Measurements from ENCODE around the gene C17orf50. TPM values are rescaled to one million over a fixed set of nuclear protein-coding genes. Genes with fewer than 3 reads are reported as not detected.

C17orf50 gene
- total RNA-seq, 1 experiment from 2014 or later = not detected

- Histone ChIP-seq H3K4me1 (replicated peaks) (peaks cover 39% of the 10 kb centered on the region), H3K27me3 (replicated peaks) (no peaks in the 10 kb centered on the region), H3K36me3 (peaks cover 19% of the 10 kb centered on the region), H3K4me3 (peak overlapping the region; percentile 88), H3K27ac (peak overlapping the region; percentile 88), H3K9me3 (replicated peaks) (no peaks in the 10 kb centered on the region)
- peak in 1 of 2 experiments; percentile 49 for DNase-seq (ENCODE audit: low read depth in 1 of 2, low spot score in 2 of 2)
These were observed 49.3 kb downstream of the C17orf50 start for GRCh38 chr17:35809855-35810461.

- no peak for DNase-seq (ENCODE audit: low read depth in 1 of 2, low spot score in 2 of 2)
- H3K4me3 ChIP-seq = no peak overlapping the region
- no peaks in the 10 kb centered on the region for H3K9me3 ChIP-seq (replicated peaks)
- H3K27me3 ChIP-seq (replicated peaks) = no peaks in the 10 kb centered on the region
- H3K27ac ChIP-seq = no peak overlapping the region
- peaks cover 20% of the 10 kb centered on the region for H3K4me1 ChIP-seq (replicated peaks)
- peaks cover 31% of the 10 kb centered on the region for H3K36me3 ChIP-seq
These were observed 51.1 kb downstream of the C17orf50 start for GRCh38 chr17:35811759-35812158.

- Histone ChIP-seq H3K27me3 (replicated peaks) (no peaks in the 10 kb centered on the region), H3K4me1 (replicated peaks) (peaks cover 14% of the 10 kb centered on the region), H3K9me3 (replicated peaks) (no peaks in the 10 kb centered on the region), H3K4me3 (no peak overlapping the region), H3K36me3 (peaks cover 36% of the 10 kb centered on the region), H3K27ac (no peak overlapping the region)
- no peak for DNase-seq (ENCODE audit: low read depth in 1 of 2, low spot score in 2 of 2)
These were observed 51.8 kb downstream of the C17orf50 start for GRCh38 chr17:35812456-35812855.

Other genes starting within 250 kb of the C17orf50 start
- 0.72 and 1.4 TPM in 2 replicates for gene SLFN12L, start 223.2 kb upstream of the C17orf50 start, total RNA-seq (2014; rRNA removed; shearing (Covaris generic))
- not detected in 2 replicates for gene SLFN14, start 200.1 kb upstream of the C17orf50 start, total RNA-seq (2014; rRNA removed; shearing (Covaris generic))
- 4.8 and 5.8 TPM in 2 replicates for gene PEX12, start 182.3 kb upstream of the C17orf50 start, total RNA-seq (2014; rRNA removed; shearing (Covaris generic))
- gene AP2B1, start 173.6 kb upstream of the C17orf50 start, total RNA-seq (2014; rRNA removed; shearing (Covaris generic)) = 76.0 and 109 TPM in 2 replicates
- gene RASL10B, start 29.2 kb upstream of the C17orf50 start, total RNA-seq (2014; rRNA removed; shearing (Covaris generic)) = 0.16 and 0.22 TPM in 2 replicates
- gene GAS2L2, start 7.6 kb upstream of the C17orf50 start, total RNA-seq (2014; rRNA removed; shearing (Covaris generic)) = not detected in 2 replicates
- gene MMP28, start 34.8 kb downstream of the C17orf50 start, total RNA-seq (2014; rRNA removed; shearing (Covaris generic)) = 2.9 and 8.3 TPM in 2 replicates
- gene TAF15, start 48.6 kb downstream of the C17orf50 start, total RNA-seq (2014; rRNA removed; shearing (Covaris generic)) = 15.5 and 33.6 TPM in 2 replicates
- gene HEATR9, start 108.0 kb downstream of the C17orf50 start, total RNA-seq (2014; rRNA removed; shearing (Covaris generic)) = not detected in 2 replicates
- not detected in 2 replicates for gene CCL5, start 119.5 kb downstream of the C17orf50 start, total RNA-seq (2014; rRNA removed; shearing (Covaris generic))
- gene RDM1, start 169.9 kb downstream of the C17orf50 start, total RNA-seq (2014; rRNA removed; shearing (Covaris generic)) = 0.11 and 0.50 TPM in 2 replicates
- gene LYZL6, start 182.8 kb downstream of the C17orf50 start, total RNA-seq (2014; rRNA removed; shearing (Covaris generic)) = not detected in 2 replicates
- gene CCL16, start 220.6 kb downstream of the C17orf50 start, total RNA-seq (2014; rRNA removed; shearing (Covaris generic)) = not detected in 2 replicates
- gene CCL14, start 225.8 kb downstream of the C17orf50 start, total RNA-seq (2014; rRNA removed; shearing (Covaris generic)) = not detected in 2 replicates
- gene CCL15, start 240.7 kb downstream of the C17orf50 start, total RNA-seq (2014; rRNA removed; shearing (Covaris generic)) = not detected in 2 replicates